GM23338 (cell line): ENCODE results near the gene KPNA5.

ENCODE experiments used
- CTCF ChIP-seq, 2 experiments: fragments of 200-600 bp in 1 of 2; sonication (generic) in 1 of 2; conservative IDR thresholded peaks; 2 replicates each; pipeline versions ENCODE4 v1.5.1 to v1.6.1; 2016 to 2017; ENCODE audit warnings: antibody characterized with exemption in 2 of 2, low read depth in 2 of 2, mild to moderate bottlenecking in 2 of 2, moderate library complexity in 1 of 2
- EZH2 ChIP-seq: fragments of 200-600 bp; sonication (generic); IDR thresholded peaks from one replicate; pipeline ENCODE4 v1.8.0; 2017; ENCODE audit warnings: antibody characterized with exemption, mild to moderate bottlenecking, low read depth; ENCODE audit not compliant: unreplicated experiment
- EZH2phosphoT487 ChIP-seq: fragments of 200-600 bp; sonication (generic); IDR thresholded peaks from one replicate; pipeline ENCODE4 v1.8.1; 2018; ENCODE audit warnings: antibody characterized with exemption; ENCODE audit not compliant: unreplicated experiment
- POLR2AphosphoS5 ChIP-seq: IDR thresholded peaks from 2 replicates; pipeline ENCODE4 v1.6.1; 2016; ENCODE audit warnings: antibody characterized with exemption, low read depth
- REST ChIP-seq: IDR thresholded peaks from one replicate; pipeline ENCODE4 v1.6.1; 2018; ENCODE audit warnings: antibody characterized with exemption; ENCODE audit not compliant: unreplicated experiment

DNA sequence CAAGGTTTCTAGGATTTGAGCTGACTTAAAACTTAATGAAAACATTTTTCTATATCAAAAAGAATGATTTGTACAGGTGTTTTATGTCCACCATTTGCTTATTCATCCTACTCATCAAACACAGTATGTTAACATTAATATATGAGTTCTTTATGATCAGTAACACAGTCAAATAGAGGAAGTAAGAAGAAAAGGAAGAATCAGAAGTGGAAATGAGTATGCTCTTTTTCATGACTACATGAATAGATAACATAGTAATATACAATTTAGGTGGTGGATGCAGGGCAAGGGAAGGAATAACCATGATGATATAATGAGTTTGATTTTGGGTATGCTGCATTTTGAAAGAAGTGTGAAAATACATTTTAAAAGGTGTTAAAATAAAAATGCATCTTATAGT, 16.5 kb downstream of the KPNA5 start:
- no peak for TF ChIP-seq CTCF (conservative IDR thresholded peaks at IDR 0.05; ENCODE audit: low read depth in 2 of 2)
- TF ChIP-seq EZH2 = no peak
- no peak for TF ChIP-seq EZH2phosphoT487
- no peak for TF ChIP-seq POLR2AphosphoS5
- no peak for TF ChIP-seq REST
